Keratinocyte (primary cell): ENCODE data around the gene DLG5. TPM values are rescaled to one million over a fixed set of nuclear protein-coding genes. Genes with fewer than 3 reads are reported as not detected.

Experiments
- DNase-seq: peaks from one replicate; pipeline ENCODE4 v3.0.0-alpha.2; 2011; ENCODE audit warnings: low read depth, missing footprints, low spot score
- FAIRE-seq: peaks from 2 replicates; lab custom pipeline; 2011; peaks lifted over from hg19 to GRCh38; lab: Jason Lieb, UNC
- H2AFZ ChIP-seq: 2 replicates; pipeline ENCODE4 v1.6.0; 2012; ENCODE audit warnings: low read length, control low read depth, inconsistent platforms; ENCODE audit not compliant: control insufficient read depth
- H3K27ac ChIP-seq: 2 replicates; pipeline ENCODE4 v1.5.1; 2011; ENCODE audit warnings: low read length; ENCODE audit not compliant: control insufficient read depth, insufficient read depth
- H3K27me3 ChIP-seq: 3 replicates; pipeline ENCODE4 v1.6.0; 2011; ENCODE audit warnings: low read length; ENCODE audit not compliant: control insufficient read depth, insufficient read depth; ENCODE audit errors: extremely low read depth
- H3K36me3 ChIP-seq, 2 experiments: 2 replicates in 1 of 2; 3 replicates in 1 of 2; pipeline ENCODE4 v1.5.1; 2011; ENCODE audit warnings: low read length in 2 of 2, mild to moderate bottlenecking in 1 of 2; ENCODE audit not compliant: control insufficient read depth in 2 of 2, insufficient read depth in 2 of 2; ENCODE audit errors: extremely low read depth in 1 of 2
- H3K4me1 ChIP-seq: 3 replicates; pipeline ENCODE4 v1.5.1; 2011; ENCODE audit warnings: low read length; ENCODE audit not compliant: control insufficient read depth, insufficient read depth; ENCODE audit errors: extremely low read depth
- H3K4me2 ChIP-seq: 3 replicates; pipeline ENCODE4 v1.6.0; 2011; ENCODE audit warnings: low read depth, low read length; ENCODE audit not compliant: control insufficient read depth, insufficient read depth; ENCODE audit errors: extremely low read depth
- H3K4me3 ChIP-seq, 3 experiments: fragments of 200-600 bp in 1 of 3; sonication (generic) in 1 of 3; 2 replicates in 2 of 3; 3 replicates in 1 of 3; pipeline ENCODE4 v1.5.1; 2011 to 2016; ENCODE audit warnings: low read length in 3 of 3, mild to moderate bottlenecking in 3 of 3, control low read depth in 2 of 3, inconsistent platforms in 1 of 3, low read depth in 1 of 3, mixed read lengths in 1 of 3, mixed run types in 1 of 3, moderate library complexity in 1 of 3; ENCODE audit not compliant: control insufficient read depth in 2 of 3, insufficient read depth in 2 of 3; ENCODE audit errors: extremely low read depth in 1 of 3
- H3K79me2 ChIP-seq: 2 replicates; pipeline ENCODE4 v1.6.0; 2012; ENCODE audit warnings: low read length; ENCODE audit not compliant: control insufficient read depth, insufficient read depth
- H3K9ac ChIP-seq: 3 replicates; pipeline ENCODE4 v1.6.0; 2011; ENCODE audit warnings: low read length; ENCODE audit not compliant: control insufficient read depth, insufficient read depth; ENCODE audit errors: extremely low read depth
- H3K9me1 ChIP-seq: 3 replicates; pipeline ENCODE4 v1.6.0; 2011; ENCODE audit warnings: low read length; ENCODE audit not compliant: control insufficient read depth, insufficient read depth; ENCODE audit errors: extremely low read depth
- H3K9me3 ChIP-seq: 2 replicates; pipeline ENCODE4 v1.5.1; 2012; ENCODE audit warnings: low read depth, low read length; ENCODE audit not compliant: control insufficient read depth
- H4K20me1 ChIP-seq: 3 replicates; pipeline ENCODE4 v1.6.0; 2011; ENCODE audit warnings: low read length; ENCODE audit not compliant: control insufficient read depth, insufficient read depth; ENCODE audit errors: extremely low read depth
- CTCF ChIP-seq, 3 experiments: IDR thresholded peaks in 1 of 3; conservative IDR thresholded peaks in 1 of 3; optimal IDR thresholded peaks in 1 of 3; 2 replicates in 2 of 3; 3 replicates in 1 of 3; pipeline versions ENCODE3 to v1.5.1; 2011; ENCODE audit warnings: low read length in 3 of 3, mild to moderate bottlenecking in 3 of 3, moderate library complexity in 2 of 3, control low read depth in 1 of 3, inconsistent platforms in 1 of 3; ENCODE audit not compliant: insufficient read depth in 2 of 3; ENCODE audit errors: extremely low read depth in 1 of 3
- EZH2 ChIP-seq: IDR thresholded peaks from one replicate; pipeline ENCODE4 v1.6.1; 2012; ENCODE audit warnings: inconsistent platforms, mild to moderate bottlenecking, low read length, moderate library complexity
- dilution Hi-C: fragments of 300-500 bp; cut with MboI; formaldehyde crosslinking; loops from one replicate; pipeline ENCODE4 v1.7.0; 2020; ENCODE audit warnings: low sequenced_read_pairs; ENCODE audit not compliant: extremely low pct_ligation_motif_present
- polyA plus RNA-seq, 5 experiments: library from polyadenylated mRNA; depleted of rRNA in 3 of 5; stranded (reverse) in 3 of 5; stranded (forward) in 1 of 5; unstranded in 1 of 5; fragments of >200 nt; gene quantifications; 1 replicate in 1 of 5; 2 replicates in 3 of 5; 3 replicates in 1 of 5; pipeline versions ENCODE4 v1.2.1 to v1.2.3, GENCODE V29; 2011 to 2012; ENCODE audit warnings: missing spikeins in 2 of 5, low read depth in 1 of 5, low replicate concordance in 1 of 5

The DLG5 gene
- polyA plus RNA-seq, 1 donor (not counting 4 experiments of a cell fraction or from before 2014, with no cell fraction given) = 17.2 TPM

DNA sequence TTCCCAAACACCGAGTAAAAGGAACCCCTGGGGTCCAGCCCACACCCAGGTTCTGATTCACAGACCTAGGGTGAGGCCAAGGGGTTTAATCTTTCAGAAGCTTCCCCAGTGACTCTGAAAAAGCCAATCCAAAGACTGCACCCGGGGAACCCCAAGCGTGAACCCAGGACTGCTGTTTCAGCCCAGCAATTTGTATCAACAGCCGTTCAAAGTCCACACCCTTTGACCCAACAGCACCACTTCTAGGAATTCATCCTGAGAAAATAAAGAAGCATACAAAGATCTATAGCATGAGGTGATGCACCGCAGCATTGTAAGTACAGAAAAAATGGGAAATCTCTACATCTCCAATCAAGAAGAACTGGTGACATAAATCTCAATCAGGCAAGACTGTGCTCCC is 24.4 kb downstream of the DLG5 start:
- peak overlapping the region; percentile 41 for H3K4me2 ChIP-seq
- H2AFZ ChIP-seq = no peak overlapping the region
- no peak for TF ChIP-seq EZH2
- H3K27ac ChIP-seq = peak overlapping the region; percentile 5
- H4K20me1 ChIP-seq = peaks cover 5% of the 10 kb centered on the region
- DNase-seq = no peak
- H3K27me3 ChIP-seq = no peaks in the 10 kb centered on the region
- peaks cover 9 to 12% of the 10 kb centered on the region in 2 experiments for H3K36me3 ChIP-seq
- peaks cover 64% of the 10 kb centered on the region for H3K4me1 ChIP-seq
- peaks cover 63% of the 10 kb centered on the region for H3K79me2 ChIP-seq
- H3K9ac ChIP-seq = peak overlapping the region; percentile 2
- no peak for FAIRE-seq
- no peaks in the 10 kb centered on the region for H3K9me3 ChIP-seq
- dilution Hi-C loops = no loop called here
- peaks cover 2% of the 10 kb centered on the region for H3K9me1 ChIP-seq
- H3K4me3 ChIP-seq = no peak overlapping the region

DNA sequence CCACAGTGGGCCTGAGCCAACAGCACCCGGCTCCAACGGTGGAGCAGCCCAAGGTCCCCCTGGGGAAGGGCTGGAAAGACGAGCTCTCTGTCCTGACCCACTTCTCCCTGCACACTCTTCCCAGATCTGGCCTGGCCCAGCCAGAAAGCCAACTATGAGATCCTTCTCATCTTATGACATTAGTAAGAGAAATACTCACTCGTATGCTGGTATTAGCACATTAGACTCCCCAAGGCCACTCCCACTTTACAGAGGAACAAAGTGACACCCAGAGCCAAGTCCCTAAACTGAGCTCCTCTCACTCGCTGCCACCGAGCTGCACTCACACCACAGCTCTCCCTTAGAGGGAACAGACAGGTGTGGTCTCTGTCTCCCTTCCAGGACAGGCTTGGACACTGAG is 24.8 kb downstream of the DLG5 start:
- H3K4me2 ChIP-seq = peak overlapping the region; percentile 41
- H3K4me3 ChIP-seq = no peak overlapping the region
- H2AFZ ChIP-seq = no peak overlapping the region
- peaks cover 5% of the 10 kb centered on the region for H4K20me1 ChIP-seq
- dilution Hi-C loops = no loop called here
- FAIRE-seq (peak; percentile 23), DNase-seq (no peak)
- peaks cover 2% of the 10 kb centered on the region for H3K9me1 ChIP-seq
- peak overlapping the region; percentile 30 for H3K9ac ChIP-seq
- H3K27me3 ChIP-seq = no peaks in the 10 kb centered on the region
- peaks cover 60% of the 10 kb centered on the region for H3K79me2 ChIP-seq
- peaks cover 60% of the 10 kb centered on the region for H3K4me1 ChIP-seq
- peak overlapping the region; percentile 5 for H3K27ac ChIP-seq
- H3K36me3 ChIP-seq = peaks cover 9 to 12% of the 10 kb centered on the region in 2 experiments
- no peaks in the 10 kb centered on the region for H3K9me3 ChIP-seq
- TF ChIP-seq CTCF (optimal IDR thresholded peaks at IDR 0.05 in 1 of 3, IDR thresholded peaks at IDR 0.05 in 1 of 3, conservative IDR thresholded peaks at IDR 0.05 in 1 of 3; ENCODE audit: extremely low read depth in 1 of 3, insufficient read depth in 2 of 3, low read length in 3 of 3) (no peak), EZH2 (no peak)

GRCh38 chr10:77899690-77900089 is 26.9 kb downstream of the DLG5 start:
- H3K27ac ChIP-seq = peak overlapping the region; percentile 92
- dilution Hi-C loops = no loop called here
- peak overlapping the region; percentile 69 for H3K9ac ChIP-seq
- no peak for DNase-seq
- H4K20me1 ChIP-seq = peaks cover 3% of the 10 kb centered on the region
- H3K79me2 ChIP-seq = peaks cover 59% of the 10 kb centered on the region
- H3K4me1 ChIP-seq = peaks cover 54% of the 10 kb centered on the region
- no peaks in the 10 kb centered on the region for H3K27me3 ChIP-seq
- H2AFZ ChIP-seq = no peak overlapping the region
- peak overlapping the region; percentile 93 for H3K4me2 ChIP-seq
- H3K9me1 ChIP-seq = peaks cover 2% of the 10 kb centered on the region
- TF ChIP-seq CTCF (optimal IDR thresholded peaks at IDR 0.05 in 1 of 3, IDR thresholded peaks at IDR 0.05 in 1 of 3, conservative IDR thresholded peaks at IDR 0.05 in 1 of 3; ENCODE audit: extremely low read depth in 1 of 3, insufficient read depth in 2 of 3, low read length in 3 of 3) (no peak), EZH2 (no peak)
- H3K4me3 ChIP-seq = no peak overlapping the region
- H3K9me3 ChIP-seq = no peaks in the 10 kb centered on the region
- FAIRE-seq = no peak
- H3K36me3 ChIP-seq = peaks cover 5% of the 10 kb centered on the region in 2 experiments
